HG03095 (cell line): Measurements from ENCODE around the gene TPPP2.

Experiments
- ATAC-seq: cut with Tn5 transposase; IDR thresholded peaks from one replicate; pipeline ENCODE4 v1.9.1; 2021; ENCODE audit warnings: moderate library complexity; ENCODE audit not compliant: unreplicated experiment

The TPPP2 gene

DNA sequence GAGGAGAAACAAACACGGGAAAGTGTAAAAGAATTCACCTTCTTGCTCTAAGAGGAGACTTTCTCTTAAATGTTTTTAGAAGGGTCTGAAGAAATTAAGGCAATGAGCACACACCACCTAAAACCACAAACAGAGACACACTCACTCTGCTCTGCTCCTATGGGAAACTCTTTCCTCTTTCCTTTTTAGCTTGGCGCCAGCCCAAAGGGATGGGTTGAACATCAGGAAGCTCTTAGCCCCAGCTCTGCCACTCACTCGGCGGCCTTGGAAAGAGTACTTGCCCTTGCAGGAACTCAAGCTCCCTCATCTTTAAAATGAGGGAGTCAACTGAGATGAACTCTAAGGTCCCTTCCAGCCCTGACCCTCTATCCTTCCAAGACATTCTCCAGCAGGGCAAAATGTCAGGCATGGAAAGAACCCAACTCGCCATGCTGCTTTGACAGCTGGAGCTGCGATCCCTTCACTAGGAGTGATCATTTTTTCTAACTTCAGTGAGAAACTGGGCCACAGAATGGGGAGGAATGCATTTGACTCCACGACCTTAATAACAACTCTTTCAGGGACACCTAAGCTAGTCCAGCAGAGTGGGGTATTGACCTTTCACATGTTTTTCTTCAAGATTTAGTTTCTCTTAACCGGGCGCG, 26.6 kb downstream of the TPPP2 start:
- ATAC-seq: no peak

DNA sequence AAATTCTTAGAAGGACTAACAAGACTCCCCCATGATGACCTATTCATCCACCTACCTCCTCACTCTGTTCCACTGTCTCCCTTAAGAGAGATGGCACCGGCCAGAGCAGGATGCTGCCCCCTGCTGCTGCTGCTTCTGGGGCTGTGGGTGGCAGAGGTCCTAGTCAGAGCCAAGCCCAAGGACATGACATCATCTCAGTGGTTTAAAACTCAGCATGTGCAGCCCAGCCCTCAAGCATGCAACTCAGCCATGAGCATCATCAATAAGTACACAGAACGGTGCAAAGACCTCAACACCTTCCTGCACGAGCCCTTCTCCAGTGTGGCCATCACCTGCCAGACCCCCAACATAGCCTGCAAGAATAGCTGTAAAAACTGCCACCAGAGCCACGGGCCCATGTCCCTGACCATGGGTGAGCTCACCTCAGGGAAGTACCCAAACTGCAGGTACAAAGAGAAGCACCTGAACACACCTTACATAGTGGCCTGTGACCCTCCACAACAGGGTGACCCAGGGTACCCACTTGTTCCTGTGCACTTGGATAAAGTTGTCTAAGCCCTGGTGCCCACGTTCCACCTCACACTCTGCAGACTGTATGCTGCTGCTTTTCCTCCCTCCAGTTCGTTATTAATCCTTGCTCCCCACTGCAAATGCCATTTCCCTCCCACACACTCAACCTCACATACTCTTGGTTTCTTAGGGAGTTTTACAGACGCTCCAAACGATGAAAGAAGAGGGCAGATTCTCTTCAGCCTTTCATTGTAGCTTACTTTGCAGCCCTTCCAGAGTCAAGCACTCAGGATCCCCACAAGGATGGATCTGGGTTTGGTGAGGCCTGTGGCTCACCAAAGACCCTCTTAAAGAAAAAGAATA, 28.0 kb downstream of the TPPP2 start, which contains the start of gene RNASE8:
Gene RNASE8, plus strand, starts transcription at position 20 of the 873 bp plus-strand sequence. Its CDS starts 71 bp downstream, at position 91.
- no peak for ATAC-seq

DNA sequence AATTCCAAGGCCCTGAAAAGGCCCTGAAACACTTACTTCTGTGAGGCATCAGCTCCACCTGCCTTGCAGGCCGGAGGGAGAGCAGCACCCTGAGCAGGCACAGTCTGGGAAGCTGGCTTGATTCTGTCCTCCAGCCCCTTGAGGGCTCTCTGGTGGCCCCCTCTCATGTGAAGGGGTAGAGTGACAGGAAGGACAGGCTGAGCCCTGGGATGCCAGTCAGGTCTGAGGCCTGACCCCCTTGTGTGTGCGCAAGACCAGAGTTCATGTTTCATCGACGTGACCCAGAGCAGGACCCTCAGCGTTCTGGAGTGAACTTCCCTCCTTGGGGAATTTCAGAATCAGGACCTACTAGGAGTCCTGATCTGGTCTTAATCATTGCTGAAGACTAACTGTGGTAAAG, 28.9 kb downstream of the TPPP2 start:
- ATAC-seq: no peak

DNA sequence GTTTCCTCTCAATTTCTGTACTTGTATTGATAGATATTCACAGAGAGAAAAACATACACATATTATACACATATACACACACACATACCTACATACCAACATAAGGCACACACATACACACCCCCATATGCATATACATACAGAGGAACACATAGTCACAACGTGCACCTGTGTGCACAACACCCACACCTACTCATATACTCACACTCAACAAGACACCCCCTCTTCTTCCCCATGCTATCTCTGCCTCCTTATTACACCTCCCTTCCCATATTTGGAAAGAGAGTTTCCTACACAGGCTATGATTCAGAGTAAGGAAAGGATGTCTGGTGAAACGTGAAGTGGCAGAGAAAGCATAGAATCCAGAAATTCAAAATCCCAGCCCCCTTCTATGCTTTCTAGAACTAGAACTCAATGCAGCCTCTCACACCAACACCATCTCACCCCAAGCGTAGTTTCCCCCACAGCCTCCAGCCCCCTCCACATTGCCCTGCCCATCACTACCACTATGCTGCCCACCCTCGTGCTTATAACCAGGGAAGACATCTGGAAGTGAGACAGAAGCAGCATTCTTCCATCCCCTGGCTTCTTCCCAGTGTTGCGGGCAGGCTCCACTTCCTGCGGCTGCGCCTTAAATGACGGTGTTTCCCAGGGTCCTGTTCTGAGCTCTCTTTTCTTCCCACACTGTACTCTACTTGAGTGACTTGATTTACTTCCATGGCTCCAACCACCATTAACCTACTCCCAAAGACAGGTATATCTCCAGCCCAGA, 30.0 kb downstream of the TPPP2 start:
- ATAC-seq: no peak

DNA sequence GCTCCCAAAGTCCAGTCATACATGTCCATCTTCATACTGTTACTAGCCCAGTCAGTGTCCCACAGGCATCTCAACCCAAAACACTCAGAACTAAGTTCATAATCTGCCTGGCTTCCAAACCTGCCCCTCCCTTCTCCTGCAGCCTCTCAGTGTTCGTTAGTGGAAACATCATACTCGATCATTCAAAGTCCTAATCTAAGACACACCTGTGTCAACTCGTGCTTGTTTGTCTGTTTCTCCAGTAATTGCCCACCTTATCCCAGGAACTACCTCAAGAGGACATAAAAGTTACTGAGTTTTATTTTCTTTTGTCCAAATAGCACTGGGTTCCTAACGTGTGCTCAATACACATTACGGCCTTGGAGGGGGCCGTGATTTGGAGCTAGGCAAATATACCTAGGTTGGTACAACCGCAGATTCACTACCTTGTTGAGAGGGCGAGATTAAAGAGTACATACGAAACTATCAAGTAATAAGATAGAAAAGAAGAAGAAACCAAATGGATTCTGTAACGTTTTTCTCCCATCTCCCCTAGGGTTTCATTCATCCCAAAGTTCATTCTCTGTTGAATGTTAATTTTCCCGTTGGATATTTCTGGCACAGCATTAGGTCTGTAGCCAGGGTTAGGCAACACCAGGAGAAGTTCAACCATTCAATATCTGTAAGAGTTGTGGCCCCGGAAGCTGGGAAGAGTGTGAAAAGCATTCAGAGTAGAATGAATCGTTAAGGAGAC, 30.8 kb downstream of the TPPP2 start:
- ATAC-seq: no peak

DNA sequence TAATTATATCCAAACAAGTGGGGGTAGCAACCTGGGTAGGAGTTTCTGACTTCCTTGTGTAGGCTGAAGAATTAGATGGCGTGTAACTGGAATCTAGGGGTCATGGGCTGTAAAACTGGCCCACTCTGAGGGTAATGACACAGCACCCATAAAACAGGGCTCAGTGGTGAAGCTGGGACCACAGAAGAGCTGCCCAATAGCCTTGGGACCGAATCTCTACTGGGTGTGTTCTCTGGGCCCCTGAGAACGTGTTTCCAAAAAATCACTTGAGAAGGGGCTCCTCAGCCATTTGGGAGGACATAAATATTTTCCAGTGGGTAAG, 31.3 kb downstream of the TPPP2 start:
- ATAC-seq: no peak

DNA sequence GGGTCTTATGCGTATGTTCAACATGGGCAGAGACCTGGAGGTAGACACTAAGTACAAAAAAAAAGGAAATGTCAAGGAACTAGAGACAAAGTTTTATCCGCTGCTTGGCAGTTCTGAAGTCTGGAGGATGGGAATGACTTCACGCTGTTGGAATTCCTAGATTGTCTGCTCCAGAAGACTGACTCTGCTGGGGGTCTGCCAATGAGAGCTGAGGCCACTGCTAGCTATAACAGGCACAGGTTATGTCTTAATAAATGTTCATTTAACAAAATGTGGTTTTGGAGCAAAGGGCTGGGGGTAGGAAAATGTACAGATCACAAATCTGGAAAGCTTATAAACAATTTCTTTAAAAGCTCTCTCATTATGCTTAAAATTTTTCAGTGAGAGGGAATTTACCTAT, 33.5 kb downstream of the TPPP2 start:
- ATAC-seq: no peak

DNA sequence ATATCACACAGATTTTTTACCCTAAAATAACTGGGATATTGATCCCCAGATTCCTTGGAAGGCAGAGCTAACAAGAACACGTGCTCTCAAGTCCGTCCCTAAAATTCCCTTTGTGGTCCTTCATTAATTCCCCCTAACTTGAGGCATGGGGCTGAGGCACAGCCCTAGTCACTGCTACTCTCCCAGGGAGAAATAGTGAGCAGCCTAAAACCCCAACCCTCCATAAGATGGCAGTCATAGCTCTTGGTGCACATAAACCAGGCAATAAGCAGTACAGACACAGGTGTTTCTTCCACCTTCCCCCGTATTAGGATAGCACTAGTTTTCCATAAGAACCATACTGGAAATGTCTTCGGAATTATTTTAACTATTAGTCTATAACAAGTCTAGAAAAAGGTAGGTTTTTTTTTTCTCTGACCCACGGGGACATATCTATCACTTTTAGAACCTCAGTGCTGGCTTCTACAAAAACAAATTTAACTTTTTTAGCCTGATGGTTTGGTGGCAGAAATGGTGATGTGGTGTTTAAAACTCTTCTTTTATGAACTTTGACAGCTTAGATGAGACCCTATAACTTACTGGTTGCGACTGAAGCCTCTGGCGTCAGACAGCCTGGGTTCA, 37.0 kb downstream of the TPPP2 start:
- ATAC-seq: no peak

DNA sequence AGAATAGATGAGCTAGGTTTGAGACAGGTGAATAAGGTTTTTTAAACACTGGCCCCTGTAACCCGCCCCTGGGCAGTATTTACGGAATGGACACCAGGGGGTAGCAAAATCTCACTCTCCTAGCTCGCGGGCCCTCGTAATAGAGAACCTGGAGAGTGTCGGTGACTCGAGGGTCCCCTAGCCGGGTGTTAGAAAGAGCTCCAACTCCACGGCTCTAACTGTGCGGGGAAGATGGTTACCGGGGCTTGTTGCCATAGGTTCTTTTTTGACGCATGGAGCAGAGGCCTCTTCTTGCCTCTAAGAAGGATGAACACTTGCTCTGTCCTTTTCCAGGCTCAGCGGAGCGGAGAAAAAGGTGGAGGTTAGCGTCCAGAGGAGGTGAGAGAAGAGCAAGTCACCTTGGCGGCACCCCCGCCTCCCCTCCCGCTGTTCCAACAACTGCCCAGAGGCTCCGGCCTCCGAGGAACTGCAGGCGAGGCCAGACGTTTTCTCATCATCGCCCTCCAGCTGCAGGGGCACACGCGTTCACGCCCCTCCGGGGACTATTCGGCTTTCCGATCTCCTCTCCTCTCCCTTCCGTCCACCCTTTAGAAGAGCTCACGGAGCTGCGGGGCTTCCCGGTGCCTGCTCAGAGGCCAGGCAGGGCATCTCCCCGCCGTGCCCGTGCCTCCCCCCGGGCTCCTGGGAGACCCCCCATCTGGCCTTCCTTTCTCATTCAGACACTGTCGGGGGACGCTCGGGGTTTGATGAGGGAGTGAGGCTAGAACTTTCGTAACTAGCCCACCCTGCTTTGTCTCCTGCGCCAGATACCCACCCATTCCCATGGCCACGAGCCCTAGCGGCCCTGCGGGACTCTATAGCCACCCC, 38.7 kb downstream of the TPPP2 start:
- ATAC-seq: no peak

DNA sequence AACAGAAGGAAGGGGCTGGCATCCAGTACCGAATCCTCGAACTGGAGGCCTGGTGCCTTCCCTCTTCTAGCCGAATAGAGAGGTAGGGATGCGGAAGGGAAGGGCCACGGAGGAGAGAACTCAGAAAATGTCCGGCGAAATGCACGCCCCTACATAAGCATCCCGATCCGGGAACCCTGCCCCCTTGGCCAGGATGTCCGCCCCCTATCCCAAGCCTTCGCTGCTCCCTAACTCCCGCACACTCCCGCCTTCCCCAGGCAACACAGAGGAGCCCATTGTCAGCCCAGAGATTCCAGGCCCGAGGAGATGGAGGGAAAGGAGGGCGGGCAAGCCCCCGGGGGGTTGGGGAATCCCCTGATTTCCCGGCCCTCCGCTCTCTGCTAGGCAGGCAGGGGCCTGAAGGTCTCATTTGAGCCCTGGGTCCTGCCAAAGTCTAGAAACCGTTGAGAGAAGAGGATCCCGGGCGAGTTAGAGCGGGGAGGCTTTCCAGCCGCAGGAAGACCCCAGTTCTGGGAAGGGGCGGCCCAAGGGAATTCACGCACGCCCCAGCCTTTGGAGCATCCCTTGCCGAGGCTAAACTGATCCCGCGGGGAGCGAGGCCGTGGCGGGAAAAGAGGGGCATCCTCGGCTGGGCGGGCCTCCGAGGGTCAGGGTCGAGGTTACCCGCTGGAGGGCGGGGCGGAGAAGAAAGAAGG, 39.5 kb downstream of the TPPP2 start:
- no peak for ATAC-seq

DNA sequence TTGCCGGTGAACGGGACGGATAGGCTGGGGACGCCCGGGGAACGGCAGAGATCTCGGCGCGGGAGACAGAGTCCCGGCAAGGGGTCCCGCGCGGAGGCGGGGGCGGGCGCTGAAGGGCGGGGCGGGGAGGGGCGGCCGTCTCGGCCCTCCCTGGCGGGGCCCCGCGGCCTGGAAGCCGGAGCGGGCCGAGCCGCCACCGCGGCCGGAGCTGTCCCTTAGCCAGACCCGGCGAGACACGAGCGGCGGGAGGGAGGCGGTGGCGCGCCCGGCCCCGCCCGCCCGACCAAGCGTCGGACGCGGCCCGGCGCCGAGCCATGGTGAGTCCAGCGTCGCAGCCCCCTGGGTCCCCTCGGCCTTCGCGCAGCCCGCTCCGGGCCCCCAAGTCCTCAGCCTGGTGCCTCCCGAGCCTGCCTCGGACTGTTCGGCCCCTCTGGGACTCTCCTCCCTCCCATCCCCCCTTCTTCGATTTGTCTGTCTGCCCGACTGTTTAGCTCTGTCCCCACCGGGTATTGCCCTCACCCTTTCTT, 40.1 kb downstream of the TPPP2 start, which contains the start of gene ARHGEF40:
Gene ARHGEF40, plus strand, starts transcription at position 222 of the 527 bp plus-strand sequence. Its CDS starts 93 bp downstream, at position 315.
- no peak for ATAC-seq

DNA sequence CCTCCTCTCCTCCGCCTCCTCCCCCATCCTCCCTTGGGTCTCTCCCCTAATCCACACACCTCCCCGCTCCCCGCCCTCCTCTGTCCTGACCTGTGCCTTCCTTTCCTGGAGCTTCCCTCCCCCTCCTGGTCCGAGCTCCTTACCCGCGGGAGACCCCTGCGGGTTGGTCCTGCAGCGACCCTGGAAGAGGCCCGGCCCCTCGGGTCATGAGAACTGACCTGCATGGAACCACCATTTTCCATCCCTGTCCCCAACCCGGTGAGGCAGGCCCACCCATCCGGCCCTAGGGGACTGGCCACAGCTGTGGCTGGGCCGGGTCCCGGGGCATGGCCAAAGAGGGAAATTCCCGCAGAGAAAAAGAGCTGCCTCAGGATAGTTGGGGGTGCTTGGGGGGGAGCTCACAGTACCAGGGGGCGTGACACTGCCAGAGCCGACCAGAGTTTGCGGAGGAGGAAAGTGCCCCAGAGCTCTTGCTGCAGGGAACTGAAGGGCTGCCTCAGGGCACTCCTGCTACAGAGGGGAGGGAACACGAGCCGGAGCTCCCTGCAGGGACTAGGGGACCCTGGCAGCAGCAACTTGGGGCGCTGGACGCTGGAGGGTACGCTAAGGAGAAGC, 40.7 kb downstream of the TPPP2 start:
- peak; percentile 6 for ATAC-seq

DNA sequence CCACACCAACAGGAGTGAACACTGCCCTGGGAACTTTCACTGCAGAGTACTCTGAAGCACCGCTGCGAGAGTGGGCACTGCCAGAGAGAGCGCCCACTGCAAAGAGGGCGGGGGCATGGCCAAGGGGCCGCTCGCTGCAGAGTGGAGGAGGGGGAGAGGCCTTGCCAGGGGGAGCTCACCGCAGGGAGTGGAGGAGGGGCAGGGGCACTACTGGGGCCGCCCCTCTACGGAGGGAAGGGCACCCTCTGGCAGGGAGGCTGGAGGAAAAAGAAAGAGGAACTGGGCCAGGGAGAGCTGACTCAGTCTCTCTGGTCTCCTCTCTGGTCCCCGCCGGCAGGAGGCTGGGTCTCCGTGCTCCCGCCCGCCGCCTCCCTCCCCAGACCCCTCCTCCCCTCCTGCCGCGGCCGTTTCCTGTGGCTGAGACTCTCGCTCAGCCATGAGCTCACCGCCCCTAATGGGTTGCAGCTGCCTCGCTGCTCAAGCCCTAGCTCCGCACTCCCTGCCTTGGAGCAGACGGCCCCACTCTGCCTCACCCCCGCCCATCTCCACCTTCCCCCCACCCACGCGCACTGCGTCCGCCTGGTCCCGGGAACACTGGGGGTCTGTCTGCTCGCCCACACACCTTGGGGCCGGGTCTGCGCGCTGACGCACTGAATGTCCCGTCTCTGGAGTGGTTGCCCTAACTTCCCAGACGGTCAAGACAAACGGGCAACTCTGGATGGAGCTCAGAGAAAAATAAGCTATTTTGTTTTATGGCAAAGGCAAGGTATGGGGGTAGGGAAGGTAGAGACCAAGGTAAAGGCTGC, 41.4 kb downstream of the TPPP2 start:
- peak; percentile 66 for ATAC-seq

DNA sequence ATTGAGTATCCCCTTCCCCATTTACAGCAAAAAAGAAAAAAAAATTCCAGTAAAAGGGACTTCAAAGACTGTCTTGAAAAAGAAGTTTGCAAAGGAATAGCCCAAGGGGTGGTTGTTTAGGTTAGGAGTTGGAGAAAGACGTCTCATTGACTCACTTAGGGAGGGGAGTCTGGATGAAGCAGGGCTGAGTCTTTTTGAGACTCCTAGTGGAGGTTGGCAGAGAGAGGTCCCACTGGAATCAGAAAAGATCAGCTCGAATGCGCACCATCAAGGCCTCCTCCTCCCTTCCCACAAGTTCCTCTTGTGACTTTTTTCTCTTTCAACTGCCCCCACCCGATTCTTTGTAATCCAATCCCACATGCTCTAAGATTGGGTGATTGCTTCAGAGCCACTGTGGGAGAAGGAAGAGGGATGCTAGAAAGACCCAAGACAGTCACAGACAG, 42.0 kb downstream of the TPPP2 start:
- ATAC-seq: no peak

DNA sequence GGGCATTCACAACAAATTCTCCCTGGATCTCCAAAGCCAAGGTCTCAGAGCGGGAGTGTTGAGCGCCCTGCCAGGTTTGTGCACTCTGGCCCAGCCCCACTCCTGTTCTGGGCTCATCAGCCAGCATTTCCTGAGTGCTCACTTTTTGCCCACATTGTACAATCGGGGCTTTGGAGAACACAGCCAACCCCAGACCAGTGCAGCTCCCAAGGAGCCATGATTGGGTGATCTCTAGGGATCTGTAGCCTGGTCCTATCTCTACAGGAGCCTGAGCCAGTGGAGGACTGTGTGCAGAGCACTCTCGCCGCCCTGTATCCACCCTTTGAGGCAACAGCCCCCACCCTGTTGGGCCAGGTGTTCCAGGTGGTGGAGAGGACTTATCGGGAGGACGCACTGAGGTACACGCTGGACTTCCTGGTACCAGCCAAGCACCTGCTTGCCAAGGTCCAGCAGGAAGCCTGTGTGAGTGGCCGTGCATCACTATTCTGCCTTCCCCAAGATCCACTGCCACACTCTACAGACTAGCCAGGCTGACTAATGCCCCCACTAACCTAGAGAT, 42.8 kb downstream of the TPPP2 start:
- ATAC-seq: no peak

DNA sequence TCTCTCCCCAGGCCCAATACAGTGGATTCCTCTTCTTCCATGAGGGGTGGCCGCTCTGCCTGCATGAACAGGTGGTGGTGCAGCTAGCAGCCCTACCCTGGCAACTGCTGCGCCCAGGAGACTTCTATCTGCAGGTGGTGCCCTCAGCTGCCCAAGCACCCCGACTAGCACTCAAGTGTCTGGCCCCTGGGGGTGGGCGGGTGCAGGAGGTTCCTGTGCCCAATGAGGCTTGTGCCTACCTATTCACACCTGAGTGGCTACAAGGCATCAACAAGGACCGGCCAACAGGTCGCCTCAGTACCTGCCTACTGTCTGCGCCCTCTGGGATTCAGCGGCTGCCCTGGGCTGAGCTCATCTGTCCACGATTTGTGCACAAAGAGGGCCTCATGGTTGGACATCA, 43.9 kb downstream of the TPPP2 start:
- no peak for ATAC-seq
